Endothelial cell of umbilical vein (primary cell): ENCODE results near the gene SKAP1. TPM values are rescaled to one million over a fixed set of nuclear protein-coding genes. Genes with fewer than 3 reads are reported as not detected.

Experiments
- BruUV-seq: library from RNA; stranded (reverse); fragments of 400-500 nt; replicated peaks from 2 replicates; lab custom pipeline; 2021; lab: Mats Ljungman, UMichigan
- CTCF ChIA-PET: fragments of 300-600, 350-600 bp; sonication (Branson Sonifier 250); formaldehyde crosslinking; loops from one replicate; lab custom pipeline; 2021; ENCODE audit warnings: antibody characterized with exemption, inconsistent platforms; lab: Charles Lee
- POLR2A ChIA-PET: fragments of 300-600, 350-600 bp; sonication (Branson Sonifier 250); formaldehyde crosslinking; loops from one replicate; lab custom pipeline; 2021; ENCODE audit warnings: antibody characterized with exemption, inconsistent platforms; lab: Charles Lee
- DNase-seq: peaks from one replicate; pipeline ENCODE4 v3.0.0-alpha.2; 2011; ENCODE audit warnings: low read depth, low spot score
- FAIRE-seq: peaks from 2 replicates; lab custom pipeline; 2011; peaks lifted over from hg19 to GRCh38; lab: Jason Lieb, UNC
- H2AFZ ChIP-seq: 2 replicates; pipeline ENCODE4 v1.6.0; 2012; ENCODE audit warnings: low read depth, low read length, control low read depth, inconsistent platforms
- H3K27ac ChIP-seq: 2 replicates; pipeline ENCODE4 v1.5.1; 2011; ENCODE audit warnings: low read depth, mild to moderate bottlenecking, control low read depth, low read length, moderate library complexity; ENCODE audit not compliant: insufficient read depth
- H3K27me3 ChIP-seq, 2 experiments: 2 replicates each; pipeline versions ENCODE4 v1.6.0 to v1.6.1; 2011; ENCODE audit warnings: low read length in 2 of 2, mixed read lengths in 1 of 2; ENCODE audit not compliant: control insufficient read depth in 2 of 2, insufficient read depth in 2 of 2
- H3K36me3 ChIP-seq, 2 experiments: 2 replicates in 1 of 2; 3 replicates in 1 of 2; pipeline ENCODE4 v1.5.1; 2011; ENCODE audit warnings: low read length in 2 of 2, mild to moderate bottlenecking in 1 of 2, moderate library complexity in 1 of 2; ENCODE audit not compliant: control insufficient read depth in 2 of 2, insufficient read depth in 2 of 2; ENCODE audit errors: extremely low read depth in 1 of 2
- H3K4me1 ChIP-seq: 3 replicates; pipeline ENCODE4 v1.5.1; 2011; ENCODE audit warnings: mild to moderate bottlenecking, low read length; ENCODE audit not compliant: control insufficient read depth, insufficient read depth; ENCODE audit errors: extremely low read depth
- H3K4me2 ChIP-seq: 2 replicates; pipeline ENCODE4 v1.6.1; 2011; ENCODE audit warnings: low read length, control low read depth, mixed read lengths; ENCODE audit not compliant: insufficient read depth
- H3K4me3 ChIP-seq, 3 experiments: fragments of 200-600 bp in 1 of 3; sonication (generic), shearing (Covaris generic) in 1 of 3; replicated peaks in 1 of 3; 2 replicates each; pipeline ENCODE4 v1.5.1; 2011 to 2016; ENCODE audit warnings: control low read depth in 3 of 3, low read length in 3 of 3, mild to moderate bottlenecking in 2 of 3, inconsistent platforms in 1 of 3, low read depth in 1 of 3, moderate library complexity in 1 of 3; ENCODE audit not compliant: insufficient read depth in 1 of 3
- H3K79me2 ChIP-seq: 2 replicates; pipeline ENCODE4 v1.6.0; 2012; ENCODE audit warnings: low read length, inconsistent platforms; ENCODE audit not compliant: control insufficient read depth, insufficient read depth
- H3K9ac ChIP-seq: replicated peaks from 2 replicates; pipeline ENCODE3; 2011; ENCODE audit warnings: low read length, control low read depth; ENCODE audit not compliant: insufficient read depth; ENCODE audit errors: extremely low read depth
- H3K9me1 ChIP-seq: replicated peaks from 3 replicates; pipeline ENCODE4 v1.6.0; 2011; ENCODE audit warnings: mild to moderate bottlenecking, low read length; ENCODE audit not compliant: control insufficient read depth, insufficient read depth; ENCODE audit errors: extremely low read depth
- H3K9me3 ChIP-seq: replicated peaks from 2 replicates; pipeline ENCODE4 v1.5.1; 2012; ENCODE audit warnings: low read length, inconsistent platforms; ENCODE audit not compliant: control insufficient read depth, insufficient read depth
- H4K20me1 ChIP-seq: replicated peaks from 2 replicates; pipeline ENCODE3; 2011; ENCODE audit warnings: mild to moderate bottlenecking, low read length; ENCODE audit not compliant: control insufficient read depth, insufficient read depth; ENCODE audit errors: extremely low read depth
- CTCF ChIP-seq, 2 donors: IDR thresholded peaks; 1 replicate in 1 of 2; 2 replicates in 1 of 2; pipeline ENCODE4 v1.5.1; 2011; ENCODE audit warnings: low read length in 2 of 2, mild to moderate bottlenecking in 2 of 2, moderate library complexity in 2 of 2, control low read depth in 1 of 2, inconsistent platforms in 1 of 2, low read depth in 1 of 2; ENCODE audit not compliant: insufficient read depth in 1 of 2; ENCODE audit errors: extremely low read depth in 1 of 2
- FOS ChIP-seq: IDR thresholded peaks from 2 replicates; pipeline ENCODE4 v1.6.1; 2011; ENCODE audit warnings: mild to moderate bottlenecking, low read length, moderate library complexity, borderline replicate concordance; ENCODE audit not compliant: insufficient read depth
- GATA2 ChIP-seq: IDR thresholded peaks from 2 replicates; pipeline ENCODE4 v1.7.0; 2011; ENCODE audit warnings: low read depth, mild to moderate bottlenecking, moderate library complexity, mixed read lengths, low read length; ENCODE audit not compliant: insufficient read length, insufficient read depth
- MAX ChIP-seq: IDR thresholded peaks from 2 replicates; pipeline ENCODE4 v1.6.1; 2011; ENCODE audit not compliant: insufficient read depth, insufficient read length
- MYC ChIP-seq: IDR thresholded peaks from one replicate; pipeline ENCODE4 v1.6.1; 2011; ENCODE audit warnings: mild to moderate bottlenecking, low read depth, low read length
- POLR2A ChIP-seq: IDR thresholded peaks from 2 replicates; pipeline ENCODE4 v1.6.1; 2012; ENCODE audit warnings: low read depth, mild to moderate bottlenecking, control low read depth, low read length
- dilution Hi-C: fragments of 300-500 bp; cut with MboI; formaldehyde crosslinking; loops from one replicate; pipeline ENCODE4 v1.15.0; 2019; ENCODE audit warnings: low sequenced_read_pairs; ENCODE audit not compliant: extremely low pct_ligation_motif_present
- intact Hi-C: fragments of 100-400 bp; cut with micrococcal nuclease; formaldehyde crosslinking; loops from one replicate; pipeline ENCODE4 v1.10.0; 2022
- polyA plus RNA-seq, 4 experiments: library from polyadenylated mRNA; depleted of rRNA in 3 of 4; stranded (reverse) in 3 of 4; unstranded in 1 of 4; fragments of >200 nt; gene quantifications; 2 replicates each; pipeline versions ENCODE4 v1.2.1 to v1.2.3, GENCODE V29; 2011 to 2012; ENCODE audit warnings: missing spikeins in 1 of 4
- total RNA-seq: library from RNA; stranded (reverse); gene quantifications from 2 replicates; pipeline ENCODE4 v1.2.3, GENCODE V29; 2021

The SKAP1 gene
- total and polyA plus RNA-seq, 2 donors (not counting 3 experiments of a cell fraction or from before 2014, with no cell fraction given) = 0.75 TPM; not detected in 1

- CTCF ChIA-PET = interaction anchor here (0.7 to 1.1 kb wide), 2 partner anchors 49 to 52 kb away, joined by 3 to 4 read pairs; no protein-coding TSS in a partner anchor
- no peaks in the 10 kb centered on the region for H3K36me3 ChIP-seq
- H3K9ac ChIP-seq = no peak overlapping the region
- dilution Hi-C loops = no loop called here
- no peaks in the 10 kb centered on the region for H3K9me3 ChIP-seq
- no peak overlapping the region for H3K27ac ChIP-seq
- intact Hi-C loops = no loop called here
- H3K27me3 ChIP-seq = no peaks in the 10 kb centered on the region
- no peak overlapping the region for H2AFZ ChIP-seq
- no peaks in the 10 kb centered on the region for H4K20me1 ChIP-seq
- H3K4me3 ChIP-seq = no peak overlapping the region
- H3K4me1 ChIP-seq = peaks cover 3% of the 10 kb centered on the region
- TF ChIP-seq GATA2 (no peak), FOS (no peak), MAX (no peak), CTCF (IDR thresholded peaks at IDR 0.05; ENCODE audit: extremely low read depth in 1 of 2, insufficient read depth in 1 of 2, low read depth in 1 of 2, low read length in 2 of 2) (no peak), MYC (no peak), POLR2A (no peak)
- no TSS peak for BruUV-seq
- H3K4me2 ChIP-seq = no peak overlapping the region
- no peaks in the 10 kb centered on the region for H3K79me2 ChIP-seq
- H3K9me1 ChIP-seq = no peaks in the 10 kb centered on the region
- DNase-seq (no peak), FAIRE-seq (no peak)
- POLR2A ChIA-PET = interaction anchor here (0.6 kb wide), 1 partner anchor 10 kb away, joined by 6 read pairs; no protein-coding TSS in a partner anchor
Measured at GRCh38 chr17:48211011-48211410, 219.0 kb downstream of the SKAP1 start.
